GM12801 (cell line): ENCODE results near the gene FAM222B.

ENCODE experiments used
- CTCF ChIP-seq: IDR thresholded peaks from one replicate; pipeline ENCODE4 v1.5.1; 2011; ENCODE audit warnings: control low read depth; ENCODE audit not compliant: insufficient read length; ENCODE audit errors: extremely low read depth

FAM222B gene

GRCh38 chr17:28864991-28865849 lies 22.6 kb upstream of the FAM222B start:
- no peak for TF ChIP-seq CTCF

GRCh38 chr17:28863953-28864352 lies 21.4 kb upstream of the FAM222B start:
- no peak for TF ChIP-seq CTCF

- TF ChIP-seq CTCF, result no peak
Measured at GRCh38 chr17:28862561-28862960, 20.0 kb upstream of the FAM222B start.

GRCh38 chr17:28861393-28862203 lies 19.0 kb upstream of the FAM222B start:
- TF ChIP-seq CTCF, result no peak

- no peak for TF ChIP-seq CTCF
Measured at GRCh38 chr17:28860363-28860808, 17.8 kb upstream of the FAM222B start.

GRCh38 chr17:28858801-28859355 lies 16.3 kb upstream of the FAM222B start:
- TF ChIP-seq CTCF, result no peak
